GM12872 (cell line): Measurements from ENCODE around the gene RWDD3.

Source experiments
- TF ChIP-seq, protein P1 (sequence below): IDR thresholded peaks from 3 replicates; pipeline ENCODE4 v1.5.1; 2011; ENCODE audit warnings: low read depth, mild to moderate bottlenecking, low read length, moderate library complexity; ENCODE audit not compliant: insufficient read depth

RWDD3 gene, protein sequence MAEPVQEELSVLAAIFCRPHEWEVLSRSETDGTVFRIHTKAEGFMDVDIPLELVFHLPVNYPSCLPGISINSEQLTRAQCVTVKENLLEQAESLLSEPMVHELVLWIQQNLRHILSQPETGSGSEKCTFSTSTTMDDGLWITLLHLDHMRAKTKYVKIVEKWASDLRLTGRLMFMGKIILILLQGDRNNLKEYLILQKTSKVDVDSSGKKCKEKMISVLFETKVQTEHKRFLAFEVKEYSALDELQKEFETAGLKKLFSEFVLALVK

DNA sequence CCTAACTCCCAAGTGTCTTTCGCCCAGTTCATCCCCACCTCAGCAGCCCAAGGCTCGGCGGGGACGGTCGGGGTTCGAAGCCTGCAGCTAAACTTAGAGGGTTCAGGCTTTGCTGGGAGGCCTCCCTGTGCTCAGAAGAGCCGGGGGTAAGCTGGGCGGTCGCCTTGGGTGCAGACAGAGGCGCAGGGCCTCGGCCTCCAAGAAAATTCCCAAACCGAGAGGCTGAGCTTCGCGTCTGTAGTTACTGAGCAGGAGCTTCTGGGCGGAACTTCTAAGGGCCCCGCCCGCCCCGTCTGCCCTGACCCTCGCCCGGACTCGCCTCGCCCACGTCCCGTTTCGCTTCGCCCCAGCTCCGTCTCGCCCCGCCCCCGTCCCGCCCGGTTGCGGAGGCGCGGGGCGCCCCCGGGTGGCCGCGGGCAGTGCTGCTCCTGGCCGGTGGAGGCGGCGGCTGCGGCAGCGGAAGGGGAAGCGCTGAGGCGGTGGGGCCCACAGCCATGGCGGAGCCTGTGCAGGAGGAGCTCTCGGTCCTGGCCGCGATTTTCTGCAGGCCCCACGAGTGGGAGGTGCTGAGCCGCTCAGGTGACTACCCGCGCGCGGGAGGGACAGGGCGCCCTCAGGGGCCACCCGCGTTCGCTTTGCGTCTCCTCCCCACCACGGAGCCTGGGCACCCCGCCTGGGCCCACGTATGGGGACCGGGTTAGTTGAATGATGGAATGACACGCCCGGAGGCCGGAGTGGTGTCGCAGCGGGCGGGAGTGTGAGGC is at the start of gene RWDD3:
Gene RWDD3 (plus strand): TSS at position 474 of the 764 bp plus-strand sequence. CDS start 21 bp downstream, at position 495.
- TF ChIP-seq, protein P1, sequence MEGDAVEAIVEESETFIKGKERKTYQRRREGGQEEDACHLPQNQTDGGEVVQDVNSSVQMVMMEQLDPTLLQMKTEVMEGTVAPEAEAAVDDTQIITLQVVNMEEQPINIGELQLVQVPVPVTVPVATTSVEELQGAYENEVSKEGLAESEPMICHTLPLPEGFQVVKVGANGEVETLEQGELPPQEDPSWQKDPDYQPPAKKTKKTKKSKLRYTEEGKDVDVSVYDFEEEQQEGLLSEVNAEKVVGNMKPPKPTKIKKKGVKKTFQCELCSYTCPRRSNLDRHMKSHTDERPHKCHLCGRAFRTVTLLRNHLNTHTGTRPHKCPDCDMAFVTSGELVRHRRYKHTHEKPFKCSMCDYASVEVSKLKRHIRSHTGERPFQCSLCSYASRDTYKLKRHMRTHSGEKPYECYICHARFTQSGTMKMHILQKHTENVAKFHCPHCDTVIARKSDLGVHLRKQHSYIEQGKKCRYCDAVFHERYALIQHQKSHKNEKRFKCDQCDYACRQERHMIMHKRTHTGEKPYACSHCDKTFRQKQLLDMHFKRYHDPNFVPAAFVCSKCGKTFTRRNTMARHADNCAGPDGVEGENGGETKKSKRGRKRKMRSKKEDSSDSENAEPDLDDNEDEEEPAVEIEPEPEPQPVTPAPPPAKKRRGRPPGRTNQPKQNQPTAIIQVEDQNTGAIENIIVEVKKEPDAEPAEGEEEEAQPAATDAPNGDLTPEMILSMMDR, result peak; percentile 58; the same call in 2 of the 3 replicates

DNA sequence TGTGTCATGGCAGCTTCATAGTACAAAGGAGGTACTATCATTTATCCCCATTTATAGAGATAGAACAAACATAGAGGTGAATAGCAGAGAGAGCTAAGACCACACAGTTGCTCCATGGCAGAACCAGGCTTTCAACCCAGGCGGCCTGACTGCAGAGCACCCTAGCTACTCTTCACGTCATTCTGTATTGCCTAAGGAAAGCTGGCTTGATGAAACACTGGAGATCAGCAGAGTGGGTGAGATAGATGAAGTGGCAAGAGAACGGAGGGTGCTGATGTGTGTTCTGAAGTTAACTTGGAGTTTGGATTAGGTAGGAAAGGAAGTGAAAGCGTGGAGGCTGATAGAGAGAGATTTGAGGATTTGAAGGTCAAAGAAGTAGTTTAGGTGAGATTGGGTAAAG is 47.9 kb upstream of the RWDD3 start:
- TF ChIP-seq, protein P1, result no peak

DNA sequence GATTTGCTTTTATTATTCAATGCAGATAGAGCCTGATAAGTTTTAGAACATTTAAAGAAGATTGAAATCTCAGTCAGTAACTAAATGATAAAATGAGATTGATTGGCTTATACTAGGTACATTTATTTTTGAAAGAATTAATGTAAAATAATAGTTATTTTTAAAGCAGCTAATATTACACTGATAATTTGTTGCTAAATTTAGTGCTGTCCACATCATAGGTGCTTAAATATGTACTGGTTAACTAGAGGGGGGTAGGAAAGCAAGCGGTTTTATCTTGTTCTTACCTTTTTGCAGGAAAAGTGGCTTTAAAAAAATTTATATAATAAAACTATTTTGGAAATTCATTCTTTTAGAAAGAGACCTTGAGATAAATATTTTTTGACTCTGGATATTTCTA is 40.4 kb upstream of the RWDD3 start:
- TF ChIP-seq, protein P1, result no peak

DNA sequence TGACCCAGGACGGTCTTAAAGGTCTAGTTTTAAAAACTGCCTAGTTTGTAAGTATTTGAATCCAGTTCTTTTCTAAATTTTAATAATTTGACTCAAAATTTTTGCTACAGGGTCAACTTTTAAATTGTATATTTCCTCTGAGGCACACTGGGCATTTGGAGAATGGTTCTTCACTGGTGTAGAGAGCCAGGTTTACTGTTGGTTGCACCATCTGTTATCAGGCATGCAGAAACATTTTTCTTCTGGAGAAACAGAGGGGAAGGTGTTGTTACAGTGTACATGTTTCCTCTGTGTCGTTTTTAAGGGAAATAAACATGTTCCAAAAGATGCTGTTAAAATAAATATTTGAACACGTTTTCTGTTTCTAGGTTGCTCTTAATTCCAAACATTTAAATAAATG is 39.0 kb upstream of the RWDD3 start:
- TF ChIP-seq, protein P1, result no peak

DNA sequence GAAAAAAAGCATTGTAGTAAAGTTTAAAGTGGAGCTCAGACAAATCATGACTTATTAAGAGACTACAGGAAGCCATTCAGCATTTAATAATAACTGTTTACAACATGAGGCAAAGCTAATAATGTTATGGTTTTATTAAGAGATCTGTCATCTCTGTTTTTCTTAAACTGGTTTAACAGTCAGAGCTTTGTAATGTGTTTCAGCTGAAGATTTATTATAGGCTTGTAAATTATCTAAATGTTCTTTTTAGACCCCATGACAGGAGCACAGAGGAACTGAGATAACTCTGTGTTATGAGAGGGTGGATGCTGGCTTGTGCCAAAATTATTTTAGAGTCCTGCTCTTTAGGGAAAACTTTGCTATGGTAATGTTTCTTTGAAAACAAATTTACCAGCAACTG is 38.0 kb upstream of the RWDD3 start:
- TF ChIP-seq, protein P1, result no peak

DNA sequence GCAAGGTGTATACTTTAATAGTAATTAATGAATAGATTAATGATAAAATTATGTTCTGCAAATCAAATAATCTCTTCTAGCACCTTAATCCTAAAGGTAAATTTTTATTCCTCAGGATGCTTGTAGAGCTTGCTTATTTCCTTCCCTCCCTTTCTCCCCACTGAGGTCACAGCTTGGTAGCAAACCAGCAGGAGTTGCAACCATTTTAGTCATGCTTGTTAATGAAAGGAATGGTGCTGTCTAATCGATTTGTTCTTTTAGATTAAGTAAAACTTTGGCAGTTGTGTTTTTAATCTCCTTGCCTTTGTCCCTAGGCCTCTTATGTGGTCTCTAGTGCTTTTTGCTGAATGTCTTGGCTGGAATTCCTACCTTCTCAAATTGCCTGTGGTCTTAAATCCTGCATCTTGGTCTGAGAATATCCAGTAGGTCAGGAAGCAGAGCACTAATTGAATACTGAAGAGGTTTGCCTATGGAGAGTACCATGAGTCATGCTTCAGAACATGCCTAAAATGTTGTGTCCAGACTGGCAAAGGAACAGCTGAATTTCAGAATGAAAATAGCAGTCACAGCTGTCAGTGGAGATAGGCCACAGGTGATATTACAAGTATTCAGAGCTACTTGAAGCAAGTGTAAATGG is 36.3 kb upstream of the RWDD3 start:
- TF ChIP-seq, protein P1, result no peak

DNA sequence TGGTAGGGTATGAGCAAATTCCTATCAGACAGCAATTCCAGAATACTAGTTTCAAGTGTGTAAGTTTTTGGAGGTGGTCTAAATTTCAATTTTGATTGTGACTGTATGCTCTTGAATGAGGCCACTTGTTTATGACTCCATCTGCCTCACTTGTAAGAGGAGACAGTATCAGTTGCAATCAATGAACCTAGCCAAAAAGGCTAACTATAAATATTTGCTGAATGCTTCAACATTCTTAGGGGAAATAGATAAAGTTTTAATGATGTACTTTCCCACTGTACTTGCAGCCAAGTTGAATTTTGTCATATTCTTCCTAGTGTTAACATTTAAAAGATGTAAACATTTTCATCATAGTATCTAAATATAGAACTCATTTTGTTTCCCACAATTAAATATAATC is 32.1 kb upstream of the RWDD3 start:
- TF ChIP-seq, protein P1, result no peak
